ENCODE results near the gene DPP6. TPM values are rescaled to one million over a fixed set of nuclear protein-coding genes. Genes with fewer than 3 reads are reported as not detected.

DPP6 gene
- total RNA-seq, 4 donors from 2014 or later: 0.60 to 1.7 (median 1.6) TPM; not detected in 1

- H3K9me3 ChIP-seq: no peaks in the 10 kb centered on the region
- no peaks in the 10 kb centered on the region for H3K27me3 ChIP-seq
- no peak for DNase-seq (ENCODE audit: low spot score in 2 of 2)
- no peak overlapping the region for H3K4me3 ChIP-seq
- H3K27ac ChIP-seq: no peak overlapping the region
- TF ChIP-seq CTCF (IDR thresholded peaks at IDR 0.05) (no peak), EP300 (IDR thresholded peaks at IDR 0.05) (no peak), POLR2A (IDR thresholded peaks at IDR 0.05) (no peak)
- H3K36me3 ChIP-seq: no peaks in the 10 kb centered on the region
- WGBS, 2 donors: 87 to 95% methylated on average over 9 of the region's 9 CpGs
- H3K4me1 ChIP-seq: no peaks in the 10 kb centered on the region
Measured at GRCh38 chr7:154620141-154620755, 568.0 kb downstream of the DPP6 start.

GRCh38 chr7:154623399-154623798, 571.2 kb downstream of the DPP6 start:
- 73 to 85% methylated on average over 22 of the region's 22 CpGs for WGBS, 2 donors
- no peak overlapping the region for H3K27ac ChIP-seq
- no peak overlapping the region for H3K4me3 ChIP-seq
- H3K36me3 ChIP-seq: no peaks in the 10 kb centered on the region
- H3K9me3 ChIP-seq: no peaks in the 10 kb centered on the region
- DNase-seq (ENCODE audit: low spot score in 2 of 2): no peak
- no peak for TF ChIP-seq CTCF (IDR thresholded peaks at IDR 0.05)
- TF ChIP-seq EP300 (IDR thresholded peaks at IDR 0.05): no peak
- H3K27me3 ChIP-seq: no peaks in the 10 kb centered on the region
- H3K4me1 ChIP-seq: no peaks in the 10 kb centered on the region

- no peaks in the 10 kb centered on the region for H3K36me3 ChIP-seq
- no peaks in the 10 kb centered on the region for H3K27me3 ChIP-seq
- H3K9me3 ChIP-seq: peaks cover 0 to 3% (median 0%) of the 10 kb centered on the region in 4 donors
- 72 to 79% methylated on average over 5 of the region's 5 CpGs for WGBS, 2 donors
- DNase-seq (ENCODE audit: low spot score in 2 of 2): no peak
- H3K4me3 ChIP-seq: no peak overlapping the region
- no peaks in the 10 kb centered on the region for H3K4me1 ChIP-seq
- TF ChIP-seq POLR2A (IDR thresholded peaks at IDR 0.05) (no peak), EP300 (IDR thresholded peaks at IDR 0.05) (no peak), CTCF (IDR thresholded peaks at IDR 0.05) (no peak)
- no peak overlapping the region for H3K27ac ChIP-seq
Measured at GRCh38 chr7:154627646-154628290, 575.6 kb downstream of the DPP6 start.

- Histone ChIP-seq H3K36me3 (no peaks in the 10 kb centered on the region), H3K27me3 (no peaks in the 10 kb centered on the region), H3K4me3 (no peak overlapping the region), H3K9me3 (peaks cover 0 to 3% (median 0%) of the 10 kb centered on the region in 4 donors), H3K4me1 (no peaks in the 10 kb centered on the region), H3K27ac (no peak overlapping the region)
- DNase-seq (ENCODE audit: low spot score in 2 of 2): no peak
- 63 to 67% methylated on average over 7 of the region's 7 CpGs for WGBS, 2 donors
- TF ChIP-seq POLR2A (IDR thresholded peaks at IDR 0.05) (no peak), EP300 (IDR thresholded peaks at IDR 0.05) (no peak), CTCF (IDR thresholded peaks at IDR 0.05) (no peak)
Measured at GRCh38 chr7:154628556-154628955, 576.4 kb downstream of the DPP6 start.

GRCh38 chr7:154631162-154631561, 579.0 kb downstream of the DPP6 start:
- H3K27ac ChIP-seq: no peak overlapping the region
- 67 to 70% methylated on average over 4 of the region's 4 CpGs for WGBS, 2 donors
- H3K36me3 ChIP-seq: no peaks in the 10 kb centered on the region
- peaks cover 0 to 7% (median 1%) of the 10 kb centered on the region in 4 donors for H3K9me3 ChIP-seq
- H3K4me1 ChIP-seq: no peaks in the 10 kb centered on the region
- H3K27me3 ChIP-seq: no peaks in the 10 kb centered on the region
- TF ChIP-seq POLR2A (IDR thresholded peaks at IDR 0.05): no peak
- no peak for TF ChIP-seq CTCF (IDR thresholded peaks at IDR 0.05)
- TF ChIP-seq EP300 (IDR thresholded peaks at IDR 0.05): no peak
- DNase-seq (ENCODE audit: low spot score in 2 of 2): no peak
- H3K4me3 ChIP-seq: no peak overlapping the region

All from tibial nerve (tissue), 4 donors.